HG02610 (cell line): Measurements from ENCODE around the gene LIN28B.
"Not testable (repeated sequence)": the region's sequence is repeated elsewhere in the genome, so short reads cannot be mapped to it uniquely, and the experiment has no call there.

Source experiments
- ATAC-seq: cut with Tn5 transposase; IDR thresholded peaks from one replicate; pipeline ENCODE4 v1.9.1; 2021; ENCODE audit warnings: mild to moderate bottlenecking, moderate library complexity; ENCODE audit not compliant: unreplicated experiment

LIN28B gene

DNA sequence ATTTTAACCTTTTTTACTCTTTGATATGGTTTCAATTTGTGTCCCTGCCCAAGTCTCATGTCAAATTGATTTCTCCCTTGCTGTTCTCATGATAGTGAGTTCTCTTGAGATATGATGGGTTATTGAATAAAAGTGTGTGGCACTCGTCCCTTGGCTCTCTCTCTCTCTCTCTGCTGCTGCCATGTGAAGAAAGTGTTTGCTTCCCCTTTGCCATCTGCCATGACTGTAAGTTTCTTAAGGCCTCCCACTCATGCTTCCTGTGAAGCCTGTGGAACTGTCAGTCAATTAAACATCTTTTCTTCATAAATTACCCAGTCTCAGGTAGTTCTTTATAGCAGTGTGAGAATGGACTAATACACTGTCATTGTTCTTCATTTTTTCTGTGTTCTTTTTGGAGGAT is 48.5 kb downstream of the LIN28B start:
- ATAC-seq, result no peak

DNA sequence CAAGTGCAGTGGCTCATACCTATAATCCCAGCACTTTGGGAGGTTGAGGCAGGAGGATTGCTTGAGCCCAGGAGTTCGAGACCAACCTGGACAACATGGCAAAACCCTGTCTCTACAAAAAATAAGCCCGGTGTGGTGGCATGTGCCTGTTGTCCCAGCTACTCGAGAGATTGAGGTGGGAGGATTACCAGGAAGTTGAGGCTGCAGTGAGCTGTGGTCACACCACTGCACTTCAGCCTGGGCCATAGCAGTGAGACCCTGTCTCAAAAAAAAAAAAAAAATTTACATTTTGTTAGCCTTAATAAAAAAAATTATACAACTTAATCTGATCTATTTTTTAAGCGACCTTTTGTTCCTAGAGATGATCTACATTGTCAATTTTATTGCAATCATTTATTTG is 56.6 kb downstream of the LIN28B start:
- ATAC-seq, result not testable (repeated sequence)

- no peak for ATAC-seq
Measured at GRCh38 chr6:105014448-105014847, 57.5 kb downstream of the LIN28B start.

DNA sequence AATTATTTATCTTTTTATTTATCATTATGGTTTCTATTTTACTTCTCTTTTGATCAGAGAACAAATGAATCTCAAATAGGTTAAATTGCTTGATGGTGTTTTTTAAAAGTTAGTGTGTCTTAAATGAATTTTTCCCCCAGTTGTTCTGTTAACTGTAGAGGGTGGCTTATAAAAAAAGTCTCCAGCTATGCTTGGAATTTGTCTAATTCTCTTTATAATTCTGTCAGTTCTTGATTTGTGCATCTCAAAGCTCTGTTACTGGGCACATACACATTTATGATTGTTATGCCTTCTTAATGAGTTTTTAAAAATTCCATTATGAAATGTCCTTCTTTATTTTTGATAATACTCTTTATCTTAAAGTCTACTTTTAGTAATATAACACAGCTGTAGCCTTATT is 58.0 kb downstream of the LIN28B start:
- no peak for ATAC-seq

- ATAC-seq, result no peak
Measured at GRCh38 chr6:105015482-105015881, 58.6 kb downstream of the LIN28B start.

DNA sequence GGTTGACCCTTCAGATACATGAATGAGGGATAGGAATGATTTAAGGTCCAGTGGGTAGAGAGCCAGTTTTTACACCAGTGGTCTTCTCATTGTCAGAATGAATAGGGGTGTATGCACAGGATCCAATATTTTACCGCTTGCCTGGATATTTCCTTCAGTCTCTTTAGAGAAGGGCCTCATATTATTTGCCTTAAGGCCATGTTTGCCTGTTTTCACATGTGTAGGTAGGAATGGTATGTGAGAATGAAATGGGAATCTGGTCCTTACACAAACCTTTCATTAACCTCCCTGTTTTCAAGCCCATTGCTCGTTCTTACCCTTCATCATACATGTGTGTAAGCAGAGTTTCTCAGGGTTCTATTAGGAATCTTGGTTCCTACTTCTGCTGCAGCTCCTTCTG is 62.4 kb downstream of the LIN28B start:
- ATAC-seq, result no peak

GRCh38 chr6:105021399-105021798 is 64.5 kb downstream of the LIN28B start:
- no peak for ATAC-seq

DNA sequence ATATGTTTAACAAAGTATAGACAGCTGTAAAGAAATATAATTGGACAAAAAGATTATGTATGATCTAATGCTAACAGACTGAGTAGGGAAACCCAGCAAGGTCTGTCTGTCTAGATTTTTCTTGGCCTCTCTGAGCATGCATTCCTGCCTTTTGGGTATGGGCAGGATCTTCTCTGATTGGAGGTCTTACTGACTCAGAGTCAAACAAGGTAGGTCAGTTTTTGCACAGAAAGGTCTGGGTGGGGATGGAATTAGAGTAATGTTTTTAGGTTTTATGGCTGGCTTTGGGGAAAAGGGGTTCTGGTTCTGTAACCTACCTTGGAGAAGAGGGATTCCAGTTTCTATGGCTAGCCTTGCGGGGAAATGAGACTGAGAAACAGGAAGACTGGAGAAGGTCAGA is 65.5 kb downstream of the LIN28B start:
- no peak for ATAC-seq

GRCh38 chr6:105024803-105025202 is 67.9 kb downstream of the LIN28B start:
- peak; percentile 57 for ATAC-seq

GRCh38 chr6:105028898-105029297 is 72.0 kb downstream of the LIN28B start:
- no peak for ATAC-seq

GRCh38 chr6:105029581-105029980 is 72.7 kb downstream of the LIN28B start:
- ATAC-seq, result no peak

- ATAC-seq, result no peak
Measured at GRCh38 chr6:105034470-105034869, 77.6 kb downstream of the LIN28B start.

GRCh38 chr6:105035299-105035698 is 78.4 kb downstream of the LIN28B start:
- no peak for ATAC-seq

GRCh38 chr6:105036351-105036750 is 79.4 kb downstream of the LIN28B start:
- no peak for ATAC-seq

DNA sequence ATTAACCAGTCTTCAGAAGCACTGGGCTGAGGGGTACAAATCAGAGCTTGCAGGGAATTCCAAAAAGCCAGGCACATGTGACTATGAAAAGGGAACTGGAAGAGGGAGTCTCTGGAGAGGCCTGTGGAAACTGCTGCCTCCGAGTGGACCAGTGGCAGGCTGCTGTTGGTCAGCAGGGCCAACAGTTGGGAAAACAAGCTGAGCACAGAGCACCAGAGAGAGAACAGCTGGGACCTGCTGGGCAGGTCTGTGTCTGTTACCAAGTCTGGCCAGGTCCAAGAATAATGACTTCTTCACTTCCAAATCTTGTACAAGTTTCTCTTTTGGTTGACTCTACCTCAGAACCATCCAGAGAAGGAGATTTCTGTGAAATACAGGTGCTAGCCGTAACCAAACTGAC is 81.4 kb downstream of the LIN28B start:
- no peak for ATAC-seq

DNA sequence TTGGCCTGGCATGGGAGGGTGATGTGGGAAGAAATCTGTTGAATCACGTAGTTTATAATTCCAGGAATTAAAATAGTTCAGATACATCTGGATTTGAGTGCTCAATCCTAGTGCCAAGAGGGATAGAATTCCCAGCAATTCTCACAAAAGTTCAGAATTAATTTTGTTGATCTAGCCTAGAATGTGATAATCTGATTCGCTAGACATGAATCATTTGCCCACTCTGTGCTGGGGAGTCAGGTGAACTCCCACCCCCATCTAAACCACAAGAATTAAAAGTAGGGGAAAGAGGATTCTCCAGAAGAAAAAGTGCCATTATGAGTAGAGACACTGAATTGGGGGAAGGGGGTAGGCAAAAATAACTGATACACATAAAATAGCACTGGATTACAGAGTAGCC is 85.0 kb downstream of the LIN28B start:
- no peak for ATAC-seq

GRCh38 chr6:105042648-105043047 is 85.7 kb downstream of the LIN28B start:
- ATAC-seq, result no peak

GRCh38 chr6:105043979-105044378 is 87.1 kb downstream of the LIN28B start:
- no peak for ATAC-seq

GRCh38 chr6:105045526-105045925 is 88.6 kb downstream of the LIN28B start:
- ATAC-seq, result no peak

DNA sequence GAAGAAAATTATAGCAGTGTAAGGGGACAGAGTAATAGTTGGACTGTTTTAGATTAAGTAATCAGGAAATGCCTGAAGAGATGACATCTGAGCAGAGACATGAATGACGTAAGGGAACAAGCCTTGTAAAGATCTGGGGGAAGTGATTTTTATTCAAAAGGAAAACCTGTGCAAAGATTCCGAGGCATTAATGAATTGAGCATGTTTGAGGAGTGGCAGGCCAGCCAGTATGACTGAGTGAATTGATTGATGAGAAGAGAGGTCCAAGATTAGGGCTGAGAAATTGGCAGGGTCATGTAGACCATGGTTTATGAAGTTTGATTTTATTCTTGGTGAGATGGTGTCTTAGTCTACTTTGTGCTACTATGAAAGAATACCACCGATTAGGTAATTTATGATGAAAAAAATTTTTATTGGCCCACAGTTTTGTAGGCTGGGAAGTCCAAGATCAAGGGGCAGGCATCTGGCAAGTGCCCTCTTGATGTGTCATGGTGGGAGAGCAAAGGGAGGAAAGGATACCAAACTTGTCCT is 95.1 kb downstream of the LIN28B start:
- no peak for ATAC-seq

DNA sequence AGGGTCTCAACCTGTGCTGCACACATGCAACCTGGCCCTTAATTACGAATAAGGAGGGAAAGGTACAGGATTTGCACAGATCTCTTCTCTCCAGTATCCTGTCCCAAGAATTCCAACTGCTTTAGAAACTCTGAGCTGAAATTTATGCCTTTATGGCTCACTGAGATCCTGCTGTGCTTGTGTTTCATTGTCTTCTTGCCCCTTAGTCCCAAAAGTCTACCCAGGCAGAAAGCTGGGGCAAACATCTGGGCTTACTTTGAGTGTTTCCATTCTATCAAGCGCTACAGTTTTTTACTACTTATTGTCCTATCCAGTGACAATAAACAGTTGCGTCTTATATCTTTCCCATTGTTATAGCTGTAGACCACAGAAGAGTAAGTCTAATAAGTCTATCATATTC is 99.7 kb downstream of the LIN28B start:
- no peak for ATAC-seq

DNA sequence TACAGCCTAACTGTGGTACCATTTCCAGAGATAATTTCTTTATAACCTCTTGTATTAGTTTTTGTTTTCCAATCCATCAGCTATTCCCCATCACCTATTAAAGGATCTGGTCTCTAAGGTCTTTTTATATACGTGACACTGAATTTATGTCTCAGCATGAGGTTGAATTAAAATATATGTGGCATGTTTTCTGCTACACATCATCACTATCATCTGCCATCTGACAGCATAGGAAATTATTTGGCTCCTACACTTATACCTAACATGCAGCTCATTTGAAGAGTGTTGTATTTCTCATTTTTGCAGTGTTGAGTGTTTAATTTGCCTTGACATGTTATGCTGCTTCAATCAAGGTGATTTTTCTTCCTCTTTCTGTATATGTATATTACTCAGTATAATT is 100.3 kb downstream of the LIN28B start:
- ATAC-seq, result no peak

DNA sequence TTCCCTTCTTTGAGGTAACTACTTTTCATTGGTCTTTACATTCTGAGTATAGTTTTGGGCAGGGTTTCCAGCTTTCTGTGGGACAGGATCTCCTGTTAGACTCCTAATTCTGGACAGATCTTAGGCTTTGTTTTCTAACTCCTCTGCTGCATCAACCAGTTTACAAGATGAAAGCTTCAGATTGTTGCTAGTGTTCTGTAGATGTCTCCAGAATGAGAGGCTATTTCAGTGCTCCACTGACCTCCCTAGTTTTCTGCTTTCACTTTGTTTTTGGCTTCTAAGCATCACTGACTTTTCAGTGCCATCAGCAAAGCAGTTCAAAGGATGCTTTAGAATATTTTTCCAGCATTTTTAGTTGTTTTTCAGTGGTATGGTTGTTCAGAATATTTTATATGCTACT is 101.4 kb downstream of the LIN28B start:
- ATAC-seq, result no peak

- no peak for ATAC-seq
Measured at GRCh38 chr6:105058846-105059245, 101.9 kb downstream of the LIN28B start.
